Mammary epithelial cell (primary cell): ENCODE measurements around the gene FBXO7.

Experiments used
- EZH2 ChIP-seq: IDR thresholded peaks from 2 replicates; pipeline ENCODE4 v1.6.1; 2012; ENCODE audit warnings: low read length, inconsistent platforms, borderline replicate concordance
- TF ChIP-seq, protein P1 (sequence below), 2 donors: IDR thresholded peaks in 1 of 2; conservative IDR thresholded peaks in 1 of 2; 2 replicates each; pipeline ENCODE4 v1.5.1; 2011 to 2012; ENCODE audit warnings: inconsistent platforms in 2 of 2, low read length in 2 of 2, mild to moderate bottlenecking in 2 of 2, control low read depth in 1 of 2, low read depth in 1 of 2; ENCODE audit not compliant: insufficient read depth in 1 of 2; ENCODE audit errors: extremely low read depth in 1 of 2

DNA sequence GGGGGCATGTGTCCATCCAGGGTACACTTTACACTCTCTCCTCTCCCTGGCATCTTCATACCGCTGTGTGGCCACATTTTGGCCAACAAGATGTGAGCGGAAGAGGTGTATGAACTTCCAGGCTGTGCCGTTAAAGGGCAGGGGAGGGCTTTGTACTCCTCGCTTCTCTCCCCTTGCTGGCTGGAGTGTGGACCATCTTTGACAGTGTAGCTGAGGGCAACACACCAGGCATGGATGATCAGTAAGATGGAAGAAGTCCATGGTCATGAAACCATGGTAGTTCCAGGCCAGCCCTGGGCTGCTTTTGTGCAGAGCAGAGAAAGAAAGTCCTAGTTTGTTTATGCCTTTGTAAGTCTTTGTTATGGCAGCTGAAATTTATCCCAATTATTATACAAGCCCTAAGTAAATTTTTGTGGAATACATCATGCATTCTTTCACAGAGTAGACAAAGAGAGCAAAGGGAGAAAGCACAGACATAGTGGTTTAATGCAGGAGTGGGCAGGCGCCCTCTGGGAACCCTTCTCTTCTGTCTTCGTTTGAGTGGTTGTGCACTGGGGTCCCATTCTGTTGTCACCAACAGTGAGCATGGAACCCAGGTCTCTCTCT lies 70.4 kb downstream of the FBXO7 start:
- TF ChIP-seq, protein P1, sequence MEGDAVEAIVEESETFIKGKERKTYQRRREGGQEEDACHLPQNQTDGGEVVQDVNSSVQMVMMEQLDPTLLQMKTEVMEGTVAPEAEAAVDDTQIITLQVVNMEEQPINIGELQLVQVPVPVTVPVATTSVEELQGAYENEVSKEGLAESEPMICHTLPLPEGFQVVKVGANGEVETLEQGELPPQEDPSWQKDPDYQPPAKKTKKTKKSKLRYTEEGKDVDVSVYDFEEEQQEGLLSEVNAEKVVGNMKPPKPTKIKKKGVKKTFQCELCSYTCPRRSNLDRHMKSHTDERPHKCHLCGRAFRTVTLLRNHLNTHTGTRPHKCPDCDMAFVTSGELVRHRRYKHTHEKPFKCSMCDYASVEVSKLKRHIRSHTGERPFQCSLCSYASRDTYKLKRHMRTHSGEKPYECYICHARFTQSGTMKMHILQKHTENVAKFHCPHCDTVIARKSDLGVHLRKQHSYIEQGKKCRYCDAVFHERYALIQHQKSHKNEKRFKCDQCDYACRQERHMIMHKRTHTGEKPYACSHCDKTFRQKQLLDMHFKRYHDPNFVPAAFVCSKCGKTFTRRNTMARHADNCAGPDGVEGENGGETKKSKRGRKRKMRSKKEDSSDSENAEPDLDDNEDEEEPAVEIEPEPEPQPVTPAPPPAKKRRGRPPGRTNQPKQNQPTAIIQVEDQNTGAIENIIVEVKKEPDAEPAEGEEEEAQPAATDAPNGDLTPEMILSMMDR (conservative IDR thresholded peaks at IDR 0.05 in 1 of 2, IDR thresholded peaks at IDR 0.05 in 1 of 2; ENCODE audit: extremely low read depth in 1 of 2, insufficient read depth in 1 of 2, low read depth in 1 of 2, low read length in 2 of 2) = no peak
- TF ChIP-seq EZH2 = no peak
